NAMALWA (cell line): ENCODE results near the gene TMEM11.

ENCODE experiments used
- DNase-seq: peaks from one replicate; pipeline ENCODE4 v3.0.0-alpha.2; 2015; ENCODE audit warnings: low spot score

TMEM11 gene

GRCh38 chr17:21184570-21184969 is 29.4 kb downstream of the TMEM11 start:
- DNase-seq = no peak

- DNase-seq = no peak
These were observed 30.5 kb downstream of the TMEM11 start for GRCh38 chr17:21183468-21183867.

GRCh38 chr17:21177854-21178600 is 35.9 kb downstream of the TMEM11 start:
- no peak for DNase-seq

- DNase-seq = no peak
These were observed 36.6 kb downstream of the TMEM11 start for GRCh38 chr17:21177401-21177800.

- DNase-seq = no peak
These were observed 37.1 kb downstream of the TMEM11 start for GRCh38 chr17:21176773-21177395.

- no peak for DNase-seq
These were observed 39.2 kb downstream of the TMEM11 start for GRCh38 chr17:21174713-21175112.

- DNase-seq = no peak
These were observed 39.8 kb downstream of the TMEM11 start for GRCh38 chr17:21174186-21174585.

GRCh38 chr17:21173543-21173942 is 40.4 kb downstream of the TMEM11 start:
- no peak for DNase-seq

GRCh38 chr17:21172846-21173245 is 41.1 kb downstream of the TMEM11 start:
- DNase-seq = no peak

- no peak for DNase-seq
These were observed 41.9 kb downstream of the TMEM11 start for GRCh38 chr17:21171970-21172510.

GRCh38 chr17:21171309-21171922 is 42.5 kb downstream of the TMEM11 start:
- DNase-seq = no peak

GRCh38 chr17:21170809-21171208 is 43.2 kb downstream of the TMEM11 start:
- no peak for DNase-seq

GRCh38 chr17:21169496-21169895 is 44.5 kb downstream of the TMEM11 start:
- no peak for DNase-seq

- no peak for DNase-seq
These were observed 45.5 kb downstream of the TMEM11 start for GRCh38 chr17:21168555-21168865.

GRCh38 chr17:21167303-21167702 is 46.7 kb downstream of the TMEM11 start:
- DNase-seq = no peak

- DNase-seq = no peak
These were observed 47.3 kb downstream of the TMEM11 start for GRCh38 chr17:21166595-21167210.

- DNase-seq = no peak
These were observed 47.9 kb downstream of the TMEM11 start for GRCh38 chr17:21165922-21166594.

GRCh38 chr17:21164620-21165019 is 49.3 kb downstream of the TMEM11 start:
- no peak for DNase-seq

- no peak for DNase-seq
These were observed 49.7 kb downstream of the TMEM11 start for GRCh38 chr17:21164216-21164615.

- DNase-seq = no peak
These were observed 50.9 kb downstream of the TMEM11 start for GRCh38 chr17:21163101-21163500.

GRCh38 chr17:21162394-21162775 is 51.6 kb downstream of the TMEM11 start:
- no peak for DNase-seq
